HCT116 (cell line): ENCODE data around the gene NSFL1C. TPM values are rescaled to one million over a fixed set of nuclear protein-coding genes. Genes with fewer than 3 reads are reported as not detected.

ENCODE experiments used
- ATAC-seq: fragments of 200-7000 bp; cut with Tn5 transposase; 2 replicates; pipeline ENCODE4 v1.9.1; 2020; ENCODE audit warnings: mild to moderate bottlenecking, moderate library complexity
- BruUV-seq: library from RNA; stranded (reverse); fragments of 400-500 nt; replicated peaks from 2 replicates; lab custom pipeline; 2021; lab: Mats Ljungman, UMichigan
- CTCF ChIA-PET: fragments of 300-600 bp; sonication (Branson Sonifier 250); formaldehyde crosslinking; loops from one replicate; lab custom pipeline; 2021; ENCODE audit warnings: antibody characterized with exemption; lab: Charles Lee
- POLR2A ChIA-PET: fragments of 300-600, 350-600 bp; sonication (Branson Sonifier 250); formaldehyde crosslinking; loops from one replicate; lab custom pipeline; 2021; ENCODE audit warnings: antibody characterized with exemption; lab: Charles Lee
- RAD21 ChIA-PET, 2 experiments: fragments of 300-600 bp; sonication (Branson Sonifier 250); formaldehyde crosslinking; loops; one replicate each; lab custom pipeline; 2023; ENCODE audit warnings: low total read pairs in 2 of 2; ENCODE audit not compliant: uncharacterized antibody in 2 of 2, unreplicated experiment in 2 of 2, low non-redundant PET in 1 of 2; lab: Charles Lee
- DNase-seq: peaks from one replicate; pipeline ENCODE4 v3.0.0-alpha.2; 2010; ENCODE audit warnings: low read depth, low spot score
- H2AFZ ChIP-seq: fragments of 200-600 bp; shearing (Covaris generic), sonication (generic); 2 replicates; pipeline ENCODE4 v1.6.1; 2017; ENCODE audit warnings: low read depth, mixed run types, mixed read lengths, antibody characterized with exemption, low read length; ENCODE audit not compliant: poor library complexity, severe bottlenecking
- H3K27ac ChIP-seq: 2 replicates; pipeline ENCODE4 v1.5.1; 2012; ENCODE audit warnings: low read depth, low read length
- H3K27me3 ChIP-seq: fragments of 200-600 bp; sonication (generic); 2 replicates; pipeline ENCODE4 v1.6.1; 2016; ENCODE audit warnings: mixed run types, low read length, mixed read lengths; ENCODE audit not compliant: insufficient read depth
- H3K36me3 ChIP-seq, 2 experiments: fragments of 200-500 bp in 1 of 2; fragments of 200-600 bp in 1 of 2; sonication (Bioruptor generic) in 1 of 2; sonication (generic) in 1 of 2; 2 replicates each; pipeline versions ENCODE4 v1.5.1 to v1.6.1; 2014 to 2016; ENCODE audit warnings: low read length in 2 of 2, inconsistent platforms in 1 of 2, mixed read lengths in 1 of 2, mixed run types in 1 of 2; ENCODE audit not compliant: insufficient read depth in 2 of 2, control insufficient read depth in 1 of 2
- H3K4me1 ChIP-seq, 2 experiments: fragments of 200-600 bp in 1 of 2; sonication (generic) in 1 of 2; 2 replicates each; pipeline versions ENCODE4 v1.5.1 to v1.6.1; 2012 to 2017; ENCODE audit warnings: low read length in 2 of 2, inconsistent platforms in 1 of 2, mild to moderate bottlenecking in 1 of 2, mixed read lengths in 1 of 2, mixed run types in 1 of 2, moderate library complexity in 1 of 2; ENCODE audit not compliant: insufficient read depth in 2 of 2, control insufficient read depth in 1 of 2
- H3K4me2 ChIP-seq: fragments of 200-600 bp; sonication (generic); 2 replicates; pipeline ENCODE4 v1.6.1; 2017; ENCODE audit warnings: mixed run types, low read length, mixed read lengths
- H3K4me3 ChIP-seq, 2 experiments: fragments of 200-600 bp in 1 of 2; sonication (generic) in 1 of 2; replicated peaks in 1 of 2; 2 replicates each; pipeline ENCODE4 v1.5.1; 2011 to 2016; ENCODE audit warnings: low read length in 2 of 2, control low read depth in 1 of 2, low read depth in 1 of 2, mild to moderate bottlenecking in 1 of 2, mixed read lengths in 1 of 2, mixed run types in 1 of 2
- H3K79me2 ChIP-seq: fragments of 200-600 bp; sonication (generic); 2 replicates; pipeline ENCODE4 v1.6.1; 2017; ENCODE audit warnings: mild to moderate bottlenecking, mixed run types, low read length, moderate library complexity, mixed read lengths; ENCODE audit not compliant: insufficient read depth
- H3K9ac ChIP-seq: fragments of 200-600 bp; sonication (generic); 2 replicates; pipeline ENCODE4 v1.6.1; 2016; ENCODE audit warnings: low read length, mixed read lengths
- H3K9me2 ChIP-seq: fragments of 200-600 bp; sonication (generic), shearing (Covaris generic); 2 replicates; pipeline ENCODE4 v1.6.1; 2017; ENCODE audit warnings: mixed run types, mild to moderate bottlenecking, moderate library complexity; ENCODE audit not compliant: insufficient read depth
- H3K9me3 ChIP-seq, 2 experiments: fragments of 200-500 bp in 1 of 2; fragments of 200-600 bp in 1 of 2; sonication (Bioruptor generic) in 1 of 2; sonication (generic) in 1 of 2; 2 replicates each; pipeline ENCODE4 v1.6.1; 2014 to 2017; ENCODE audit warnings: low read length in 2 of 2, mixed read lengths in 2 of 2, inconsistent platforms in 1 of 2, low read depth in 1 of 2, mild to moderate bottlenecking in 1 of 2, mixed run types in 1 of 2, moderate library complexity in 1 of 2; ENCODE audit not compliant: control insufficient read depth in 1 of 2, insufficient read depth in 1 of 2
- H4K20me1 ChIP-seq: fragments of 200-600 bp; sonication (generic), shearing (Covaris generic); 2 replicates; pipeline ENCODE4 v1.6.1; 2017; ENCODE audit warnings: mixed run types, mild to moderate bottlenecking, moderate library complexity; ENCODE audit not compliant: insufficient read depth
- ATF3 ChIP-seq: IDR thresholded peaks from 2 replicates; pipeline ENCODE4 v1.6.1; 2012
- CBX3 ChIP-seq: IDR thresholded peaks from 2 replicates; pipeline ENCODE4 v1.6.1; 2012; ENCODE audit warnings: low read depth
- CEBPB ChIP-seq: IDR thresholded peaks from 2 replicates; pipeline ENCODE4 v1.6.1; 2012; ENCODE audit warnings: low read depth
- CTCF ChIP-seq, 3 experiments: fragments of 200-600 bp in 1 of 3; sonication (generic) in 1 of 3; IDR thresholded peaks in 2 of 3; conservative IDR thresholded peaks in 1 of 3; 2 replicates each; pipeline ENCODE4 v1.5.1; 2012 to 2017; ENCODE audit warnings: low read depth in 2 of 3, low read length in 2 of 3, antibody characterized with exemption in 1 of 3, borderline replicate concordance in 1 of 3, control low read depth in 1 of 3, mild to moderate bottlenecking in 1 of 3, mixed read lengths in 1 of 3, mixed run types in 1 of 3, moderate library complexity in 1 of 3; ENCODE audit not compliant: insufficient read depth in 1 of 3
- EGR1 ChIP-seq: IDR thresholded peaks from 2 replicates; pipeline ENCODE4 v1.6.1; 2012; ENCODE audit warnings: low read depth
- ELF1 ChIP-seq: IDR thresholded peaks from 2 replicates; pipeline ENCODE4 v1.6.1; 2012; ENCODE audit warnings: low read depth, borderline replicate concordance
- EZH2 ChIP-seq: fragments of 200-600 bp; sonication (generic); IDR thresholded peaks from 2 replicates; pipeline ENCODE4 v1.6.1; 2017; ENCODE audit warnings: antibody characterized with exemption, mixed run types
- EZH2phosphoT487 ChIP-seq: fragments of 200-600 bp; IDR thresholded peaks from 2 replicates; pipeline ENCODE4 v1.6.1; 2018; ENCODE audit warnings: antibody characterized with exemption, borderline replicate concordance
- FOSL1 ChIP-seq: IDR thresholded peaks from 2 replicates; pipeline ENCODE4 v1.6.1; 2012; ENCODE audit warnings: low read depth
- JUND ChIP-seq: IDR thresholded peaks from 2 replicates; pipeline ENCODE4 v1.6.1; 2012
- MAX ChIP-seq: IDR thresholded peaks from 2 replicates; pipeline ENCODE4 v1.6.1; 2012
- POLR2AphosphoS5 ChIP-seq: IDR thresholded peaks from 2 replicates; pipeline ENCODE4 v1.6.1; 2011; ENCODE audit warnings: mild to moderate bottlenecking, low read depth, low read length, moderate library complexity
- RAD21 ChIP-seq: IDR thresholded peaks from 2 replicates; pipeline ENCODE4 v1.6.1; 2012; ENCODE audit warnings: low read depth, mild to moderate bottlenecking
- REST ChIP-seq: IDR thresholded peaks from 2 replicates; pipeline ENCODE4 v1.6.1; 2012; ENCODE audit warnings: low read depth
- SIN3A ChIP-seq: IDR thresholded peaks from 2 replicates; pipeline ENCODE4 v1.6.1; 2012; ENCODE audit warnings: low read depth
- SP1 ChIP-seq: IDR thresholded peaks from 2 replicates; pipeline ENCODE4 v1.6.1; 2012; ENCODE audit warnings: low read depth
- SRF ChIP-seq: IDR thresholded peaks from 2 replicates; pipeline ENCODE4 v1.6.1; 2012; ENCODE audit warnings: low read depth
- ZFX ChIP-seq: fragments of 450-650 bp; IDR thresholded peaks from 2 replicates; pipeline ENCODE4 v1.6.1; 2017
- ZNF274 ChIP-seq: fragments of 200-500 bp; sonication (Bioruptor generic); IDR thresholded peaks from 2 replicates; pipeline ENCODE4 v1.6.1; 2014; ENCODE audit warnings: mild to moderate bottlenecking, low read depth, low read length, inconsistent platforms
- intact Hi-C: fragments of 100-400 bp; cut with micrococcal nuclease; formaldehyde crosslinking; loops from 2 replicates; pipeline ENCODE4 v1.10.0; 2022
- total RNA-seq: library from RNA; stranded (reverse); gene quantifications from one replicate; pipeline ENCODE4 v1.2.1, GENCODE V29; 2021; ENCODE audit not compliant: unreplicated experiment

The NSFL1C gene
- total RNA-seq, 1 experiment from 2014 or later = 93.4 TPM

GRCh38 chr20:1477896-1478490, 11.3 kb upstream of the NSFL1C start:
- H3K9me2 ChIP-seq = no peaks in the 10 kb centered on the region
- POLR2A ChIA-PET = interaction anchor here (1.2 kb wide), 1 partner anchor 12 kb away, joined by 4 read pairs; no protein-coding TSS in a partner anchor
- 0 out of 2 replicates have a peak, but pooled peaks have one; percentile 11 for ATAC-seq
- H3K27me3 ChIP-seq = no peaks in the 10 kb centered on the region
- RAD21 ChIA-PET = no interaction called here
- BruUV-seq = no TSS peak
- no peaks in the 10 kb centered on the region for H3K36me3 ChIP-seq
- no peaks in the 10 kb centered on the region for H4K20me1 ChIP-seq
- H3K27ac ChIP-seq = no peak overlapping the region
- peak overlapping the region; percentile 9; the same call in 1 of the 2 replicates for H3K9ac ChIP-seq
- intact Hi-C loops = no loop called here
- H3K4me2 ChIP-seq = peak overlapping the region; percentile 65
- no peak for DNase-seq
- peaks cover 5 to 26% of the 10 kb centered on the region in 2 experiments; a peak in 3 of 4 replicates for H3K4me1 ChIP-seq
- no peak for TF ChIP-seq REST
- no peak for TF ChIP-seq EGR1
- TF ChIP-seq SIN3A = no peak
- TF ChIP-seq MAX = no peak
- no peak for TF ChIP-seq ATF3
- no peak for TF ChIP-seq ZFX
- no peak for TF ChIP-seq POLR2AphosphoS5
- no peak for TF ChIP-seq ZNF274
- no peak for TF ChIP-seq SRF
- no peak for TF ChIP-seq CEBPB
- no peak for TF ChIP-seq SP1
- no peak for TF ChIP-seq EZH2
- no peak for TF ChIP-seq CTCF (IDR thresholded peaks at IDR 0.05 in 2 of 3, conservative IDR thresholded peaks at IDR 0.05 in 1 of 3; ENCODE audit: borderline replicate concordance in 1 of 3, insufficient read depth in 1 of 3, low read depth in 2 of 3, low read length in 2 of 3)
- TF ChIP-seq RAD21 = no peak
- no peak for TF ChIP-seq EZH2phosphoT487
- TF ChIP-seq CBX3 = no peak
- no peak for TF ChIP-seq ELF1
- no peak for TF ChIP-seq JUND
- TF ChIP-seq FOSL1 = no peak
- H2AFZ ChIP-seq = peak overlapping the region; percentile 73
- no peaks in the 10 kb centered on the region for H3K9me3 ChIP-seq
- H3K4me3 ChIP-seq = peak overlapping the region in 1 of 2 experiments; percentile 5; a peak in 1 of 4 replicates
- CTCF ChIA-PET = interaction anchor here (1.1 to 2.8 kb wide), 3 partner anchors 11 to 299 kb away, joined by 5 to 16 read pairs (median 5); partner anchors contain the start of gene NSFL1C
- no peaks in the 10 kb centered on the region for H3K79me2 ChIP-seq
